NCI-H345 treated with DMSO at 0.1 percent for 48 hours (cell line): Measurements from ENCODE around the gene MED13.
"Not testable (repeated sequence)": the region's sequence is repeated elsewhere in the genome, so short reads cannot be mapped to it uniquely, and the experiment has no call there.

Experiments
- DNase-seq: peaks from one replicate; lab custom pipeline; 2025; ENCODE audit not compliant: unreplicated experiment; lab: John Stamatoyannopoulos, UW

MED13 gene

DNA sequence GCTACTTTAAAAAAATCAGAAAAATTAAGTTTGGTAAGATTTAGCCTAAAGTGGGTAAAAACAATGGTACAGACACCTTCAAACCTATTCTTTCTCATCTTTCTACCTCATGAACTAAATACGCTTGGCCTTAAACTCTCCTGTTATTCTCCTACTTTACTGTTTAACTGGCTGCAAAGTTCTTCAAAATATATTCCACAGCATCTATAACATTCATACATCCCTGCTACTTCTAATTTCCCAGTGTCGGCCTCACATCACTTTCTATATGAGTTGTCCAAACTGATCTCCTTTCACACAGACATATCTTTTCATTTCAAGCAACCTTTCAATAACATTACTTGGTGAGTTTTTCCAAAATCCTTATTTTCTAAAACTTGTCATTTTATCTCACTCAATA is 64.0 kb downstream of the MED13 start:
- DNase-seq = no peak

DNA sequence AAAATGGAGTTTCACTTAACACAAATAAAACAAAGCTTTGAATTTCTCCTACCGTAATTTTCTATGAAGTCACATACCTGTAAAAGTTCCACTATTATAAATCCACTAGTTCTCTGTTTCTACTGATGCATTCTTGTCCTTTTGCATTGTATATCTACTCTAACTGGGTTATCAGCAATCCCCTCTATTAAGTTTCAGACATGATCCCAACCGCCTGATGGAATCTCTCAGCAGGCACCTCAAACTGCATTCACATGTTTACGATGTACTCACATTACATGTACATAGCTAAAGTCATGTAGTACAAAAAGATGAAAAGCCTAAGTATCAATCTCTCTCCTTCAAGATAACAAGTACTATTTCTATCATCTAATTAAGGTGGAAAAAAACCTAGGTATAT is 64.9 kb downstream of the MED13 start:
- DNase-seq = no peak

DNA sequence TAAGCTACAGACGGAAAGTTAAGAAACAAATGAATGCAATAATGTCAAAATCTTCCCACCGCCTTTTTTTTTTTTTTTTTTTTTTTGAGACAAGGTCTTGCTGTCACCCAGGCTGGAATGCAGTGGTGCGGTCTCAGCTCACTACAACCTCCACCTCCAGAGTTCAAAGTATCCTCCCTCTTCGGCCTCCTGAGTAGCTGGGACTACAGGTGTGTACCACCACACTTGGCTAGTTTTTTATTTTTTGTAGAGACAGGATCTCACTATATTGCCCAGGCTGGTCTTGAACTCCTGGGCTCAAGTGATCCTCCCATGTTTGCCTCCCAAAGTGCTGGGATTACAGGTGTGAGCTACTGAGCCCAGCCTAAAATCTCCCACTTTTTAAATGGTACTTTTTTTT is 66.5 kb downstream of the MED13 start:
- DNase-seq = not testable (repeated sequence)

DNA sequence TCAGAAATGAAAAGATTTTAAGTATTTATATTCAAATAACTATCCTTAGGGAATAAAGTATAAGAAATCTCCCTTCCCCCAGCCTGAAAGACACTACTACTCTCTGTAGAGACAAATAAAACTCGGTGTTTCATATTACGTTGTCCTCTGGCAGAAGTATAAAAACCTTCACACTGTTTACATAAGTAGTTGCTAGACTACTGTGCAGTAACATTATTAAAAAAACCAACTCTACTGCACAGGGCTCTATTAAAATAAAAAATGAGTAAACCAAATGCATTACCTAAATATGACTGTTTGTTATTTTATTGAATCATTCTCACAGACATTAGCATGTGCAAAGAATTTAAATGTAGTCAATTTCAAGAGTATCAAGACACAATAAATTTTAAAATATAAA is 67.4 kb downstream of the MED13 start:
- no peak for DNase-seq

DNA sequence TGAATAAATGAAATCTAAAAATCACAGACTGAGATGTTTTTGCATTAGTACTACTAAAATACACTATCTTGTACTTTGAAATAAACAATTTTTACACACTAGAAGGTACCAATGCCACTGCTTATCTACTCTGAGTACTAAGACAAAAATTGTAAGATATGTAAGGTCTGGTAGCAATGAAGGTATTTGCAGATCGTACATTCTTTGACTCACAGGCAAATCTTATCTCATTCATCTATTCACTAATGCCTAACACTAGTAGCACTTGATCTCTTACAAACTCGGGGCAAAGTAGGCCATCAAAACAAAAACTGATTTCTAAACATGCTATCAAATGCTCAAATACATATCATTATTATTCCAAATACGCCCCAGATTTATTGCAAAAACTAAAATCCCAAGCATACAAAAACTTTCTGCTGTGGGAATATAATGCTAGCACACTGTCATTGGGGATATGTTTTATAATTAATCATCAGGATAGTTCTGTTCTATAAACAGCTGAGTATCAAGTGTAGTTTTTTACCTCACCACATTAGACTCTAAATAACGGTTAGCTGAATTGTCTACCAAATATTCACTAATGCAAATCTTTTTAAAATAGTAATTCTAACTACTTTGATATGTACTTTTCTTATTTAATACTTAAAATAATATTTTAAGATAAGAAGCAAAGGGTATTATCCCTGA is 68.0 kb downstream of the MED13 start:
- no peak for DNase-seq

DNA sequence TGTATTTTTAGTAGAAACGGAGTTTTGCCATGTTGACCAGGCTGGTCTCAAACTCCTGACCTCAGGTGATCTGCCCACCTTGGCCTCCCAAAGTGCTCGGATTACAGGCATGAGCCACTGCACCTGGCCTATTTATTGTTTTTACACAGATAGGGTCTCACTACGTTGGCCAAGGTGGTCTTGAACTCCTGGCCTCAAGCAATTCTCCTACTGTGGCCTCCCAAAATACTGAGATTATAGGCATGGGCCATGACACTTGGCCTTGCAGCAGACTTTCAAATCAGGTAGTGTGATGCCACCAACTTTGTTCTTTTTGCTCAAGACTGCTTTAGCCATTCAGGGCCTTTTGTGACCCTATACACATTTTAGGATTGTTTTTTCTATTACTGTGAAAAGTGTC is 75.6 kb downstream of the MED13 start:
- no peak for DNase-seq

DNA sequence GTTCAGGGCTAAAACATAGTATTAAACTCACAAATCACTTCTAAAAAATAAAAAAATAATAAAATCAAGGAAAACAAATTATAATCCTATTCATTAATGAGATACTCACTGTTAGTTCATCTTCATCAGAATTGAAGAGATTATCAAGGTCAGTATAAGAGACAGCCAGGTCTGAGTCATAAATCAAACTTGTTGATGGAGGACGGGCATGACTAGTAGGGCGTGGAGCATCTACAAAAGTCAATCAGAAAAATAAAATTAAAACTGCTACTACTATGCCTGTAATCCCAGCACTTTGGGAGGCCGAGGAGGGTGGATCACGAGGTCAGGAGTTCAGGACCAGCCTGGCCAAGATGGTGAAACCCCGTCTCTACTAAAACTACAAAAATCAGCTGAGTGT is 78.2 kb downstream of the MED13 start:
- no peak for DNase-seq

DNA sequence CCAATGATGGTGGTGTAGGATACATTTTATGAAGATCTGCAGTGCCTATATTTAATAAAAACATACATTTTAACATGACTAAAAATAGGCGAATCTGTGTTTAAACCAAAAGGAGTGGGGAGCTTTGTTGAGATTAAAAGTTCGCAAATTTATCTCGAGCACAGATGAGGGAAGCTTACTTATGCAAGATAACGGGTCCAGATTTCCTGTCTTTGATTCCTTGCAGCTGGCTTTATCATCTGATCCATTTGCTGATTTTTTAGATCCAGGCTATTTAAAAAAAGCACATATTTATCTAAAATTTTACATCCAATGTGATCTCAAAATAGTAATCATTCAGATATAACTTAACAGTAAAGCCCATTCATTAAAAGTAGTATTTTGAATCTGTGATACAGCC is 80.3 kb downstream of the MED13 start:
- DNase-seq = no peak

DNA sequence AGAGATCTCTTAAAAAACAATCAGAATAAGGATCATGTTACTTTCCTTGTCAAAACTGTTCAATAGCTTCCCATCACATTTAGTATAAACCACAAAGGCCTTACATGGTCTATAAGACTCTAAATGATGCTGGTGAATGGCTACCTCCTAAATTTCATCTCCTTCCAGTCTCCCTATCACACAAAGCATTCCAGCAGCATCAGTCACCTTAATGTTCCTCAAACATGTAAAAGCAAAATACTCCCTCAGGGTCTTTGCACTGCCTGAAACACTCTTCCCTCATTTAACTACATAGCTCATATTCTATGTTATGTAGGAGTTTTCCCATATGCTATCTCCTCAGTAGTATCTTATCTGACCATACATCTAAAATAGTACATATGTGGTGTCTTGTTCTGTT is 83.8 kb downstream of the MED13 start:
- no peak for DNase-seq

DNA sequence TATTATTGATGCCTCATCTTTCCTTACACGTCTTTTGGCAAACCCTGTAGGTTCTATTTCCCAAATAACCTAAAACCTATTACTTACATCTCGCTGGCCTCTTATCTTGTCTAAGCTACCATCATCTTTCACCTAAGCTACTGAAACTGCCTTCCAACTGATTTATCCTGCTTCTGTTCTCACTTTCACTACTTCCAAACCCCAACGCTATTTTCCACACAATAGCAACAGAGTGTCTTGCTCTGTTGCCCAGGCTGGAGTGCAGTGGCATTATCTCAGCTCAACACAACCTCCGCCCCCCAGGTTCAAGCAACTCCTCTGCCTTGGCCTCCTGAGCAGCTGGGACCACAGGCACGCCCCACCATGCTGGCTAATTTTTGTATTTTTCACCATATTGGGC is 84.5 kb downstream of the MED13 start:
- no peak for DNase-seq

DNA sequence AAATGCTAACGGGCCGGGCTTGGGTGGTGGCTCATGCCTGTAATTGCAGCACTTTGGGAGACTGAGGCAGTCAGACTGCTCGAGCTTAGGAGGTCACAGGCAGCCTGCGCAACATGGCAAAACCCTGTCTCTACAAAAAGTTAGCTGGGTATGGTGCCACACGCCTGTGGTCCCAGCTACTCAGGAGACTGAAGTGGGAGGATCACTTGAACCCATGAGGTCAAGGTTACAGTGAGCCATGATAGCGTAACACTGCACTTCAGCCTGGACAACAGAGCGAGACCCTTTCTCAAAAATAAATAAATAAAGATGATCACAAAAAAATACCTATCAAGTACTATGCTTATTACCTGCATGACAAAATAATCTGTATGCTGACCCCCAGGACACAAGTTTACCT is 91.0 kb downstream of the MED13 start:
- DNase-seq = no peak

DNA sequence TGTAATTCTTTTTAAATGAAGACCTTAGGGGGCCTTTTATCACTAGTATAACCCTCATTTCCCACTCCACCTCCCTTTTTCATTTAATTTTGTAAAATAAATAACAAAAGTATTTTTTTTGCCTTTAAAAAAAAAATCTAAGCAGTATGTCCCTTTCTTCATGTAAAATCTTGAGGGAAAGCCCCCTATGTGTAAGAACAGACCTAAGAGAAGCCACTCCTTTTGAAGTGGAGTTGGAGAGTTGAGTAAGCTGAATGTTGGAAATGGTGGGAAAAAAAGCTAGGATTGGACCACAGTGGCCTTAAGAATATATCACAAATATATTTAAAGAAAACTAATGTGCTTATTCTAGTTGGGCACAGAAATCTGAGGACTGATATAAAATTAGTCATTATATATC is 92.8 kb downstream of the MED13 start:
- no peak for DNase-seq

DNA sequence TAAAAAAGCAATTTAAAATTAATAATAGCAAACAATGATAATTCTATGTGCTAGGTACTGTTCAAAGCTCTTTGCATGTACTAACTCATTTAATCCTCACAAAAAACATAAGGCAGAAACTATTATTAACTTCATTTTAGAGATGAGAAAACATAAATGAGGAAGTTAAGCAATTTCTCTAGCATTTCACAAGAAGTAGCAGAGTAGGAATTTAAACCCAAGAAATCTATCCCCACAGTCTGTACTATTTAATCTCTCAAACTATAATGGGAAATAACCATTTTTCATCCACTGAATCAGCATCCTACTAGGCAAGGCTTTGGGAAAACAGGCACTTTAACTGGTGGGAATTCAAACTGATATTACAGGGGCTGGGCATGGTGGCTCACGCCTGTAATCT is 95.0 kb downstream of the MED13 start:
- no peak for DNase-seq

DNA sequence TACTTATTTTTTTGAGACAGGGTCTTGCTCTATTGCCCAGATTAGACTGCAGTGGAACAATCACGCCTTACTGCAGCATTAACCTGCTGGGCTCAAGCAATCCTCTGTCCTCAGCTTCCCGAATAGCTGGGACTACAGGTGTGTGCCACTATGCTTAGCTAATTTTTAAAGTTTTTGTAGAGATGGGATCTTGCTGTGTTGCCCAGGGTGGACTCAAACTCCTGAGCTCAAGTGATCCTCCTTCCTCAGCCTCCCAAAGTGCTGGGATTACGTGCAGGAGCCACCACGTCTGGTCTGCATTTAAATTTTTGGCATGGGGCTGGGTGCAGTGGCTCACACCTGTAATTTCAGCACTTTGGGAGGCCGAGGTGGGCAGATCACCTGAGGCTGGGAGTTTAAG is 96.3 kb downstream of the MED13 start:
- no peak for DNase-seq

DNA sequence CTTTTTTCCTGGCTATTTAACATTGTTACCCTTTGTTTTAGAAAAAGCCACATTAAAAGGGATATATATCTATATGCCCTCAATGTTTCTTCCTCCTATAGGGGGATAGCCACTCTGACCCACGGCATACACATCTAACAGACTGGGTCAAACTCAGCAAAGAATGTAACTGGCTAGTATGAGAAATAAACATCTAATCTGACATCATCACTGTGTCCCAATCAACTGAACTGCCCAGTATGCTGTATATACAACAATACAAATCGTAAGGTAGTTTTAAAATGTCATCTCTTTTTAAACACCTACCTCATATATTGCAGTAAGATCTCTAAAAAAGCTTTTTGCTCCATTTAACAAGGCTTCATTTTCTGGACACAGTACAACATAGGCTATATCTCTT is 97.3 kb downstream of the MED13 start:
- no peak for DNase-seq

DNA sequence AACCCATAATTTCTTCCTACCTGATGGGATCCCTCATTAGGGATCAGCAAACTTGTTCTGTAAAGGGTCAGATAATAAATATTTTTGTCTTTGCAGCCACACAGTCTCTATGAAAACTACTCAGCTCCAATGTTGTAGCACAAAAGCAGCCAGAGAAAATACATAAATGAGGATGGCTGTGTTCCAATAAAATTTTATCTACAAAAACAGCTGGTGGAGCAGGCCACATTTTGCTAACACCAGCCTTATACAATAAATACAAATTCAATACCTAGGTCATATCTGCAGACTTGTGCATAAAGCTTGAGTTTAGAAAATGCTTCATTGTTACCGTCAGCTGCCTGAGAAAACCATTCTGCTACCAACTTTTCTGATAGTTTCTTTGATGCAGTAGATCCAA is 98.9 kb downstream of the MED13 start:
- no peak for DNase-seq

DNA sequence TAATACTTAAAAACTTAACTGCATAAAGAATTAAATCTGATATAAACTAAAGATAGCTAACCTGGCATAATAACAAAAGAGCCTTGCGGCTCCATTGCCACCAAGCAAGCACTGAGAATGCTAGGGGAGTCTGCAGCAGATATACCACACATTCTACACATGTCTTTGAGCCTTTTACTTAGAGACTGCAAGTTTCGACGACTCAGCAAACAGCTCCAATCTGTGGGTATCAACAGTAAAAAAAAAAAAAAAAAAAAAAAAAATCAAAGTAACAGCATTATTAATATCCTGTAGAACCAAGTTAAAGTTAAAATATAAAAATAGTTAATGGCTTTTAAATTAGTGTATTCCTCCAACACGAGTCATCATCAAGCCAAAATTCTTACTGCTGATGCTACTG is 109.5 kb downstream of the MED13 start:
- no peak for DNase-seq

DNA sequence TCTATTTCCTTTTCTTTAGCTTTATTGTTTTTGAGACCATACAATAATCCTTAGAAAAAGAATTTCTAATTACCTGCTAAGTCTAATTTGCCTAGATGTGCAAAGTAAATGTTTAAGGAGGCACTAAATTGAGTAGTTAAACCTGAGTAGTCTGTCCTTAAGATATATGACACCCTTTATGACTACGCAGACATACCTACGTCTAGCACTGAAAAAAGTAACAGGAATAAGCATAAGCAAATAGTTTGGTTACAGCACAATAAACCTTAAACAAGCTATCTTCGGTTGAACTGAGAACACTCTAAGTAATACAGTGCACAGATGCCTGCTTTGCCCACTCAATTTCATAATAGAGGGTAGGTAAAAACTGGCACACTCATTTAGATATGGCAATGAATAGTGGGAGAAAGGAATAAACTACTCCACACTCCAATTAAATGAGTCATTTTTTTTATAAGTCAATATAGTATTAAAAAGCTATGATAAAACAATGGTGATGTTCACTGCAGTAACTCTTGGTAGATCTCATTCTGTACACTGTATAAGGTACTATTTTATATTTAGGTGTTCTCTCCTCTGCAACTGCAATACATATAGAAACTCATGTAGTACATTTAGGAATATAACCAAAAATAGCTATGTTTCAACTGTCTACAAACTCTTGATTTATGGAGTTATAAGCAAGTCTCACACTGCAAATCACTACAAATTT is 117.6 kb downstream of the MED13 start:
- DNase-seq = no peak

DNA sequence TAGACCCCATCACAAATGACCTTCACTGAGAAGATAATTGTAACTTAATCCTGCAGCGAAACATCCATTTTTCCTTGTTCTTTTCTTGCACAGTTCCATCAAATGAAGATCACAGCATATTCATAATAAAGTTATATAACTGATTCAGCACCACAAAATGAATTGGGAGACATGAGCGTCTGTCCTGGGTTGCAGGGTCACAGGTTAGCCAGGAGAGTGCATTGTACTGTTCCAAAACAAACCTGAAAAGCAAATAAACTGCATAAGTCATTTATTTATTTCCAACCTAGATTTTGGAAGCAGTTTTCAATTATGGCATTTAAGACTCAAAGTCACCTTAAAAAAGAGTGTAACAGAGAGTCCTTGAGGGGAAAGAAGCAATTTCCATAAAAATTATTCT is 118.7 kb downstream of the MED13 start:
- DNase-seq = no peak

DNA sequence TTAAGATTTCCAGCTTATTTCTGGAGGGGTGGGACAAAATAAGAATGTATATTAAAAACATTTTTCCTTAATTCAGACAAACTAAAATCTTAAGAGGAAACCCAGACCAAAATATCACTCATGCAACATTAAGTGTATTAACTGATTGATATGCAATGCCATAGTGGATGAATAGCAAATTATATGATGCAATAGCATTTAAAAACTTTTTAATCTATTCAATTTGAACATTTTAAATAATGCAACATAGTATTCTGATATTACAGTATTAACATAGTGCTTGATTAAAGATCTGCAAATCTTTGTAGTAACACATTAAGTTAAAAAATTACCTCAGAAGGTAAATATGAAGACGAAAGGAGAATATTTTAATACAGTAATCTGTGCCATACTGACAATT is 122.0 kb downstream of the MED13 start:
- no peak for DNase-seq

DNA sequence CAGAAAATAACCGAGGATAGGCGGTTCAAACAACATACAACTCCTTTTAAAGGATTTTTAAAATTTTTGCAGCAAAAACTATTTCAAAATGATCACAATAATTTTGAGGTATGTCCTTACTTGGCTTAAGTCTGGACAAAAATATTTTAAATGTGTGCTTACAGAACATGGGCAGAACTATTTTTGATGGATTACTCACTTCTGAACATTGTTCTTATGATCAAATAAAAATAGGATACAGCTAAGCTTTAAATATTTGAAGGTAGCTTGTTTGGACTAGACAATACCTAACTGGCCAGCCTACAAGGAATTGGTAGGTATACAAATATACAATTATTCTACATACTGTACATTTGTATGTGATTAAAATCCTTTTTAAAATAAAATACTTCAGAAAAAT is 123.0 kb downstream of the MED13 start:
- DNase-seq = no peak

DNA sequence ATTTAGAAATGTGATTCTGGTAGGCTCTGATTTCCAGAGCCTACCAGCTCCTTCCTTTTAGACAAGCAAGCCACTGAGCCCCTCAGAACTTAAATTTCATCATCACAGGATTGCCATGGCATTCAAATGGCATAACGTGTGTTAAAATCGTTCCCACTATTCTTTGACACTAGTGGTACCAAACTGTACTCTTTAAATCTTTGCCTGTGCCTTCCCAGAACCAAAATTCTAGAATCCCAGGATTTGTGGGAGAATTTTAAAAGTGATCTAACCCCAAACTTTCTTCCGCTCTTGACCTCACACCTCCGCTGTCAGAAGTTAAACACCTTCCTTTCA is 137.0 kb downstream of the MED13 start:
- DNase-seq = no peak
